22Rv1 (cell line): Measurements from ENCODE around the gene CDKN1A.

Experiments
- CTCF ChIP-seq: fragments of 450-650 bp; IDR thresholded peaks from 2 replicates; pipeline ENCODE4 v1.5.1; 2017; ENCODE audit warnings: mild to moderate bottlenecking
- ZFX ChIP-seq: fragments of 450-650 bp; IDR thresholded peaks from 2 replicates; pipeline ENCODE4 v1.6.1; 2017; ENCODE audit warnings: antibody characterized with exemption, borderline replicate concordance

GRCh38 chr6:36702656-36703055 lies 24.1 kb downstream of the CDKN1A start:
- TF ChIP-seq CTCF (no peak), ZFX (no peak)
